Lower leg skin (tissue), 3 donors: ENCODE data around the gene OR6S1.

Experiments used
- CTCF ChIP-seq, 3 donors: fragments of 450-650 bp; IDR thresholded peaks; one replicate each; pipeline ENCODE4 v1.5.1; 2016; ENCODE audit warnings: antibody characterized with exemption in 3 of 3, mild to moderate bottlenecking in 3 of 3, moderate library complexity in 2 of 3
- POLR2A ChIP-seq, 2 donors: fragments of 450-650 bp; IDR thresholded peaks; one replicate each; pipeline ENCODE4 v1.6.1; 2016 to 2017; ENCODE audit warnings: antibody characterized with exemption in 2 of 2, mild to moderate bottlenecking in 1 of 2, moderate library complexity in 1 of 2

- no peak for TF ChIP-seq POLR2A (IDR thresholded peaks at IDR 0.05)
- no peak for TF ChIP-seq CTCF (IDR thresholded peaks at IDR 0.05)
These were observed 24.1 kb downstream of the OR6S1 start for GRCh38 chr14:20617138-20618003.
